ENCODE results near the gene CLEC2B. TPM values are rescaled to one million over a fixed set of nuclear protein-coding genes. Genes with fewer than 3 reads are reported as not detected.

Gene CLEC2B
- total RNA-seq, 1 experiment from 2014 or later: not detected

DNA sequence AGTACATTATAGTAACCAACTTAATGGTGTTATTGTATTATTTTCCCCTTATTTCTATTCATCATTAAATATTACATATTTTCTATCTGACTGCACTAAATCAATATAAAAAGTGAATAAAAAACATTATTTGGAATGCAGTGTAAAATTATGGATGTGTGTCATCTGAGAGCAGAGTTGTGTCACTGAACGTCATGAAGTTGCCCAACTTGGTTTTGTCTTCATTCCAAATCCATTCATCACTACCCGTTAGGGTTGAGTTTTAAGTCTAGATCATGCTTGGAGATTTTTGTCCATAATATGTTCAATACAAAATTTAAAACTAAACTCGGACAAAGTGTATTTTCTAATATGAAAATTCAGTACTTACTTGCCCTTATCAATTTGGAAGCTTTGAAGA, 25.7 kb downstream of the CLEC2B start:
- H3K9ac ChIP-seq (ENCODE audit: extremely low read depth, insufficient read length, low read length): no peak overlapping the region
- H3K4me2 ChIP-seq (ENCODE audit: insufficient read depth, insufficient read length, low read length): no peak overlapping the region
- no peak overlapping the region for H4K8ac ChIP-seq (replicated peaks; ENCODE audit: insufficient read length, low read depth, low read length)
- H2AK5ac ChIP-seq (ENCODE audit: insufficient read length, low read length): no peak overlapping the region
- no peaks in the 10 kb centered on the region for H3K27me3 ChIP-seq (ENCODE audit: insufficient read depth, low read length)
- no peak overlapping the region for H3K27ac ChIP-seq (ENCODE audit: insufficient read length, low read depth, low read length)
- TF ChIP-seq, protein P1, sequence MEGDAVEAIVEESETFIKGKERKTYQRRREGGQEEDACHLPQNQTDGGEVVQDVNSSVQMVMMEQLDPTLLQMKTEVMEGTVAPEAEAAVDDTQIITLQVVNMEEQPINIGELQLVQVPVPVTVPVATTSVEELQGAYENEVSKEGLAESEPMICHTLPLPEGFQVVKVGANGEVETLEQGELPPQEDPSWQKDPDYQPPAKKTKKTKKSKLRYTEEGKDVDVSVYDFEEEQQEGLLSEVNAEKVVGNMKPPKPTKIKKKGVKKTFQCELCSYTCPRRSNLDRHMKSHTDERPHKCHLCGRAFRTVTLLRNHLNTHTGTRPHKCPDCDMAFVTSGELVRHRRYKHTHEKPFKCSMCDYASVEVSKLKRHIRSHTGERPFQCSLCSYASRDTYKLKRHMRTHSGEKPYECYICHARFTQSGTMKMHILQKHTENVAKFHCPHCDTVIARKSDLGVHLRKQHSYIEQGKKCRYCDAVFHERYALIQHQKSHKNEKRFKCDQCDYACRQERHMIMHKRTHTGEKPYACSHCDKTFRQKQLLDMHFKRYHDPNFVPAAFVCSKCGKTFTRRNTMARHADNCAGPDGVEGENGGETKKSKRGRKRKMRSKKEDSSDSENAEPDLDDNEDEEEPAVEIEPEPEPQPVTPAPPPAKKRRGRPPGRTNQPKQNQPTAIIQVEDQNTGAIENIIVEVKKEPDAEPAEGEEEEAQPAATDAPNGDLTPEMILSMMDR (conservative IDR thresholded peaks at IDR 0.05): no peak
- no peak for DNase-seq
- H3T11ph ChIP-seq (ENCODE audit: low read length): no peak overlapping the region
- no peak overlapping the region for H3K14ac ChIP-seq (ENCODE audit: insufficient read depth, low read length)
- WGBS (ENCODE audit: extremely low coverage, insufficient read length, low lambda C conversion rate): no CpG with 5 or more reads among the region's 3 CpGs
- no peak overlapping the region for H2BK5ac ChIP-seq (ENCODE audit: insufficient read length, low read length)
- H3K56ac ChIP-seq (ENCODE audit: insufficient read length, low read depth, low read length): no peak overlapping the region
- no peaks in the 10 kb centered on the region for H3K9me3 ChIP-seq (ENCODE audit: control insufficient read depth, low read depth, low read length)
- H3K23me2 ChIP-seq (ENCODE audit: insufficient read length, low read depth, low read length, poor library complexity, severe bottlenecking): no peaks in the 10 kb centered on the region
- Mint-ChIP-seq H3K9me3 (no peaks in the 10 kb centered on the region), H3K4me3 (no peak overlapping the region), H3K27me3 (ENCODE audit: low read depth) (no peaks in the 10 kb centered on the region), H3K27ac (no peak overlapping the region), H3K4me1 (no peaks in the 10 kb centered on the region), H3K36me3 (ENCODE audit: insufficient read depth in 1 of 3, low read depth in 3 of 3) (no peaks in the 10 kb centered on the region)
- H2AFZ ChIP-seq (ENCODE audit: low read length): no peak overlapping the region
- H2BK20ac ChIP-seq (ENCODE audit: low read depth, low read length, poor library complexity, severe bottlenecking): no peak overlapping the region
- H4K91ac ChIP-seq (ENCODE audit: insufficient read length, low read depth, low read length): no peak overlapping the region
- no peaks in the 10 kb centered on the region for H4K20me1 ChIP-seq (ENCODE audit: control insufficient read depth, insufficient read depth, insufficient read length)
- no peak overlapping the region for H3K18ac ChIP-seq (ENCODE audit: insufficient read length, low read depth, low read length)
- no peak overlapping the region for H4K5ac ChIP-seq (ENCODE audit: insufficient read length, low read depth, low read length)
- no peak overlapping the region for H3K23ac ChIP-seq (ENCODE audit: insufficient read length, low read depth, low read length)
- no peak overlapping the region for H2BK12ac ChIP-seq (ENCODE audit: insufficient read length, low read depth, low read length)
- H2BK15ac ChIP-seq (ENCODE audit: low read depth, low read length): no peak overlapping the region
- H2BK120ac ChIP-seq (ENCODE audit: low read depth, low read length, poor library complexity, severe bottlenecking): no peak overlapping the region
- no peaks in the 10 kb centered on the region for H3K79me2 ChIP-seq (ENCODE audit: insufficient read depth, low read length)
- H3K4ac ChIP-seq (ENCODE audit: low read depth, low read length): no peak overlapping the region
- H3K79me1 ChIP-seq (ENCODE audit: insufficient read depth, low read depth, low read length, poor library complexity, severe bottlenecking): no peaks in the 10 kb centered on the region
- H3K4me1 ChIP-seq (ENCODE audit: insufficient read depth, low read length): no peaks in the 10 kb centered on the region

Data from H9 (cell line).